Measurements from ENCODE around the gene MROH2A.

MROH2A gene

GRCh38 chr2:233849607-233850271 lies 71.6 kb downstream of the MROH2A start:
- H3K27ac ChIP-seq = no peak overlapping the region
- H3K9me3 ChIP-seq = no peaks in the 10 kb centered on the region
- no peak for TF ChIP-seq CTCF (IDR thresholded peaks at IDR 0.05)
- peaks cover 29% of the 10 kb centered on the region in 2 experiments for H3K4me1 ChIP-seq (ENCODE audit: control insufficient read depth in 1 of 2, insufficient read depth in 1 of 2, low read depth in 1 of 2, low read length in 1 of 2)
- H3K36me3 ChIP-seq = peaks cover 42% of the 10 kb centered on the region
- no peaks in the 10 kb centered on the region for H3K27me3 ChIP-seq
- no peak overlapping the region for H3K4me3 ChIP-seq (ENCODE audit: low read depth in 1 of 2, low read length in 1 of 2)

- Histone ChIP-seq H3K9me3 (no peaks in the 10 kb centered on the region), H3K4me1 (ENCODE audit: control insufficient read depth in 1 of 2, insufficient read depth in 1 of 2, low read depth in 1 of 2, low read length in 1 of 2) (peaks cover 33 to 36% of the 10 kb centered on the region in 2 experiments), H3K4me3 (ENCODE audit: low read depth in 1 of 2, low read length in 1 of 2) (no peak overlapping the region), H3K27me3 (no peaks in the 10 kb centered on the region), H3K36me3 (peaks cover 41% of the 10 kb centered on the region), H3K27ac (no peak overlapping the region)
- TF ChIP-seq CTCF (IDR thresholded peaks at IDR 0.05) = no peak
Measured at GRCh38 chr2:233850745-233851144, 72.6 kb downstream of the MROH2A start.

- Histone ChIP-seq H3K27me3 (no peaks in the 10 kb centered on the region), H3K36me3 (peaks cover 41% of the 10 kb centered on the region), H3K9me3 (no peaks in the 10 kb centered on the region), H3K4me3 (ENCODE audit: low read depth in 1 of 2, low read length in 1 of 2) (no peak overlapping the region), H3K4me1 (ENCODE audit: control insufficient read depth in 1 of 2, insufficient read depth in 1 of 2, low read depth in 1 of 2, low read length in 1 of 2) (peaks cover 33 to 36% of the 10 kb centered on the region in 2 experiments), H3K27ac (no peak overlapping the region)
- TF ChIP-seq CTCF (IDR thresholded peaks at IDR 0.05) = no peak
Measured at GRCh38 chr2:233851169-233851568, 73.0 kb downstream of the MROH2A start.

GRCh38 chr2:233852056-233852455 lies 73.9 kb downstream of the MROH2A start:
- peaks cover 33 to 36% of the 10 kb centered on the region in 2 experiments for H3K4me1 ChIP-seq (ENCODE audit: control insufficient read depth in 1 of 2, insufficient read depth in 1 of 2, low read depth in 1 of 2, low read length in 1 of 2)
- H3K36me3 ChIP-seq = peaks cover 32% of the 10 kb centered on the region
- H3K9me3 ChIP-seq = no peaks in the 10 kb centered on the region
- peak overlapping the region; percentile 66 for H3K27ac ChIP-seq
- no peak for TF ChIP-seq CTCF (IDR thresholded peaks at IDR 0.05)
- H3K4me3 ChIP-seq (ENCODE audit: low read depth in 1 of 2, low read length in 1 of 2) = no peak overlapping the region
- H3K27me3 ChIP-seq = no peaks in the 10 kb centered on the region

GRCh38 chr2:233853353-233853752 lies 75.2 kb downstream of the MROH2A start:
- no peaks in the 10 kb centered on the region for H3K9me3 ChIP-seq
- peaks cover 33 to 42% of the 10 kb centered on the region in 2 experiments for H3K4me1 ChIP-seq (ENCODE audit: control insufficient read depth in 1 of 2, insufficient read depth in 1 of 2, low read depth in 1 of 2, low read length in 1 of 2)
- peak overlapping the region in 1 of 2 experiments; percentile 71 for H3K4me3 ChIP-seq (ENCODE audit: low read depth in 1 of 2, low read length in 1 of 2)
- no peaks in the 10 kb centered on the region for H3K27me3 ChIP-seq
- H3K27ac ChIP-seq = no peak overlapping the region
- peaks cover 20% of the 10 kb centered on the region for H3K36me3 ChIP-seq
- TF ChIP-seq CTCF (IDR thresholded peaks at IDR 0.05) = no peak
